HG03039 (cell line): Measurements from ENCODE around the gene LCE2D.
"Not testable (repeated sequence)": the region's sequence is repeated elsewhere in the genome, so short reads cannot be mapped to it uniquely, and the experiment has no call there.

ENCODE experiments used
- ATAC-seq: cut with Tn5 transposase; IDR thresholded peaks from one replicate; pipeline ENCODE4 v1.9.1; 2021; ENCODE audit warnings: mild to moderate bottlenecking, moderate library complexity; ENCODE audit not compliant: unreplicated experiment

LCE2D gene

GRCh38 chr1:152663098-152663497 is at the start of gene LCE2D:
TSS of gene LCE2D (plus strand) at chr1:152663380. CDS start at chr1:152664106, 726 bp downstream.
- no peak for ATAC-seq

DNA sequence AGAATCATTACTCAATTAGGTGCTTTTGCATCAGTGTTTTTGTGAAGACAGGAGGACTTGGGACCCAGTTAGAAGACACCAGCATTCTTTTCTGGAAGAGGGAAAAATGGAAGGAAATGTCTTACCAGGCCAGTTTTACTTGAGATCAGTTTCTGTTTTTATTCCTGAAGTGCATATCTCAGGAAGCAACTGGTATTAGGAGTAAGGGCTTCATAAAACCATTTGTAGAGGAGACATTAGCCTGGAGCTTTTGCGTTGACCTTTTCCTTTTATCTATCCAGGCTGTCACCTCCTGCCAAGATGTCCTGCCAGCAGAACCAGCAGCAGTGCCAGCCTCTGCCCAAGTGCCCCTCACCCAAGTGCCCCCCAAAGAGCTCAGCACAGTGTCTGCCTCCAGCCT is 49.7 kb upstream of the LCE2D start, which contains the start of gene LCE3B:
LCE3B (plus strand) TSS at position 301 of the 400 bp plus-strand sequence; CDS start at position 301, 0 bp downstream.
- ATAC-seq = no peak

- no peak for ATAC-seq
Measured at GRCh38 chr1:152621993-152622392, 41.2 kb upstream of the LCE2D start.

DNA sequence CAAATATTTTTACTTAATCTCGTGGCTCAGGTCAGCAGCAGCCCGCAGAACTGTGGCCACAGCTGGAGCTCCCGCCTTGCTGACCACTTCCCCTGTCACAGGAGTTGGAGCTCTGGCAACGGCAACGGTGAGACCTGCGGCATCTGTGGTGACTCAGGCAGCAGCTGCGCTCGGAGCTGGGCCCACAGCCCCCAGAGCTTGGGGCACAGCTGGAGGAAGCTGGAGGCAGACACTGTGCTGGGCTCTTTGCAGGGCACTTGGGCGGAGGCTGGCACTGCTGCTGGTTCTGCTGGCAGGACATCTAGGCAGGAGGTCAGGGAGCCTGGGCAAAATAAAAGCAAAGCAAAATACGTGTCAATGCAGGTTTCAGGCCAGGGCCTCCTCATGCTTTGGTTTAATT is 40.4 kb upstream of the LCE2D start, which contains the start of gene LCE3A:
LCE3A (minus strand) TSS at position 301 of the 400 bp plus-strand sequence; CDS start at position 301, 0 bp downstream.
- no peak for ATAC-seq

GRCh38 chr1:152623203-152623844 is 39.9 kb upstream of the LCE2D start:
- ATAC-seq = no peak

- ATAC-seq = no peak
Measured at GRCh38 chr1:152626744-152627143, 36.4 kb upstream of the LCE2D start.

GRCh38 chr1:152630596-152630995 is 32.6 kb upstream of the LCE2D start:
- ATAC-seq = no peak

DNA sequence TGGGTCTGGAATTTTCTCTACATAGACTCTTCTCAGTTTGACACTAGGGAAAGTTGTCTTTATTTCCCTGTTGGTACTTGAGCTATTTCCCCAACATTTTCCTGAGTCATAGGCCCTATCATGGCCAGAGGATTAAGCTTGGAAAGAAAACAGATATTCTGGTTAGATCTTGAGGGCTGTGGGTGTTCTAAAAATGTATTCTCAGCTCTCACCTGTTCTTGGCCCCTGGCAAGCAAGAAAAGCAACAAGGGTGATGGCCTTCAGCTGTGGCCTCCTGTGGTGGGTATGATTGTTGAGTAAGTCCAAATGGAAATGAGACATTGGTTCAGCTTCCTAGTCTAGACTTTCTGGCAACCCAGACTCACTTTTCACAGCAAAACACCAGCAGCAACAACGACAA is 22.8 kb upstream of the LCE2D start:
- ATAC-seq = no peak

DNA sequence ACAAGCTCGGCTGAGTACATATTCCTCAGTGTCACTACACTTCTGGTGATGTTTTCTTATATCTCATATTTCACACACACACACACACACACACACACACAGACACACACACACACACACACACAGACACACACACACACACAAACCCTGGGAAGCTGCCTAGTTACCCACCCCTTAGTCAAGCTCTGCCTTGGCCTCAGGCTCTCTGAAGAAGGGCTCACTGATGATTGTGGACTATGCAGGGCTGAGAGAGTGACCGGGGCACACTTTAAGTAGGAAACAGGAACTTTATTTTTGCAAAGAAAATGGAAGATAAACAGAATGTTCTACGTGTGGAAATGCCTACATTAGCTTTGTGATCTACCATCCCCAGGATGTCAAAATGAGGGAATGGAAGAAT is 19.2 kb upstream of the LCE2D start:
- no peak for ATAC-seq

GRCh38 chr1:152645146-152645545 is 18.0 kb upstream of the LCE2D start:
- no peak for ATAC-seq

DNA sequence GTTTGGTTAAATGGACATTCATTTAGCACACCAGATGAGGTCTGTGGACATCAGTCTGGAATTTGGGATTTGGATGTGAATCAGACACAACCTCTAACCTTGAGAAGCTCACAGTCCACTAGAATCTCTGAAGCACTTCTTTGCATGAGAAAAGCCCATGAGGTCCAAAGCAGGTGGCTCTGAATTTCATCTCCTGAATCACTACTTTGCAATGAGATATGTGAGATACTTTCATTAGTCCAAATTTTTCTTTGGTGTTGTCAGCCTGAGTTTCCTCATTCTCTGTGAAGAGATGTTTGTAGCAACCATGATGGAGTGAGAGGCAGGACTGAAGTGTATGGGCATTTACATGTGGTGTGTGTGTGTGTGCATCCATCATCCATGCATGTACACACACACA is 16.5 kb upstream of the LCE2D start:
- no peak for ATAC-seq

DNA sequence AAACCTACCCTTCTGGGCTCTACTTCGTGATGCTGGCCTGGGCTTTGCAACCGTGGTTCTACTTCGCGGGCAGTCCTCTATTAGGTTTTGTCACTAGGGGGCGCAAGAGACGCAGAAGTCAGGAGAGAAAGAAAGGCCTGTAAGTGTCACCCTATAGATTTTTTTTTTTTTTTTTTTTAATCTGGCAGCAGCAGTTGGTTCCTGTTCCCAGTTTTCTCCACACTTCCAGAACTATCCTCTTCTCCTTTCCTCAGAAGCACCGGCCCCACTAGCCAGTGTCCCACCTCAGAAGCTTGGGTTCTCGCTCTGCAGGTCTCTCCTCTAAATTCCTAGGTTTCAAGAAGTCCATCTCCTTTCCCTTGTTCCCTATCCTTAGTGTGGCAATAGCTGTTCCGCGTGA is 9.1 kb upstream of the LCE2D start:
- ATAC-seq = no peak

DNA sequence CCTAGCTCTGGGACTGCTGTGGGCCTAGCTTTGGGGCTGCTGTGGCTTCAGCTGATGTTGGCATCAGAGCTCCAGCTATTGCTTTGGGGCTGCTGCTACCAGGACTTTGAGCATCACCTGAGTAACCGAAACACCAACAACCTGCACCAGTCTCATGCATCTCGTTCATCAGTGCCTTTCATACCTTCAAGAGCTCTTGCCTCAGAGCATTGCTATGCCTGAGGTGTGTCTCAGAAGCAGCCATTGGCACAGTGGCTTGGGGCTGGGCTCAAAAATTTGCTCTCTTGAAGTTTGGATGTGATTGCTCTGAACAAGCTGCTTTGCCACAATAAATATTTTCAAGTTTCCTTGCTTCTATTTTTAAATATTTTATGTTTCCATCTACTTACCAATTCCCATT is 6.7 kb upstream of the LCE2D start:
- no peak for ATAC-seq

- ATAC-seq = no peak
Measured at GRCh38 chr1:152657677-152658076, 5.5 kb upstream of the LCE2D start.

DNA sequence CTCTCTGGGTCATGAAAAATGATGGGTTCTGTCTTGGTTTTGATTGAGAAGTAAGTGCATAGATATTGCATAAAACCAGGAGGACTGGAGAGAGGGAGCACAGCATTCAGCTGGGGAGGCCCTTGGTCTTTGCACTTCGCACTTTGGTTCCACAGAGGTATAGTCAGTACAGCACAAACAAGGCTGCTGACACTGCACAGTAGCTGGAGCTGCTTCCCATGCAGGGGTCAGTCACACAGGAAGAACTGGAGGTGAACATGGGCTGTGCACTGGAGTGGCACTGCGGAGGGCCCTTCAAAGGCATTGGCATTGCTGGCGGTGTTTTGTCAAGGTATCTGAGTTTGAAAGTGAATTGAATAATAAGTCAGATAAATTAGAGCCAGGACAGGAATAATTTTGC is 4.5 kb upstream of the LCE2D start:
- no peak for ATAC-seq

GRCh38 chr1:152666171-152666570 is 3.0 kb downstream of the LCE2D start:
- not testable (repeated sequence) for ATAC-seq

DNA sequence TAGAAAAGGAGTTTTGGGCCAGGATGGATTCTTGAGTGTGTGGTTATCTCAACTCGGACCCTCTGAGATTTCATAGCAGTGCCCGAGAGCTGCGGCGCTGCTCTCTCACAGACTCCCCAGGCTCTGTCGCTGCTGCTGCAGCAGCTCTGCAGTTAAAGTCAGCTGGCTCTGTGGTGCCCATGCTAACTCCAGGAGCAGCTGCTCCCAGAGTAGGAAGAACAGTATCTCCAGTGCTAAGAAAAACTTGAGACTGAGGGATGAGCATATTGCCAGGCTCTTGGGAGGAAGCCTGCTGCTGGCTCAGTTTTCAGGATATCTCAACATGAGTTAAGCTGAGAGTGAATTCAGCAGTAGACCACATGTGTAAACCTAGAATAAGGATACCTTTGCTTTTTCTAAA is 4.5 kb downstream of the LCE2D start:
- no peak for ATAC-seq

DNA sequence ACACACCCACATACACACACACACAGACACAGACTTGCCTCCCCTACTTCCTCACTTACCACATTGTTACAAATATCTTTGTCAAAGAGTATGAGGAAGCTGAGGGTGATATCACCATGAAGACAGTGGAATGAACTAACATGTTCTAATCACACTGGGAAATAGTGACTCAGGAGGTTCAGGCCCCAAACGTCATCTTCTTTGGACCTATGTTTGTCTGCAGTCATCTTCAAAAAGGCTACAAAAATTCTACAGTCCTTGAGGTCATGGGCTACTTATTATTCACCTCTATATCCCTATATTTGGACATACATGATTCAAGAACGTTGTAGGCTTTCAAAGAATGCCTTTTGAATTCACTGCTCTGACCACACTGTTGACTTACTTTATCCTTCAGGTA is 9.8 kb downstream of the LCE2D start:
- ATAC-seq = no peak

- ATAC-seq = not testable (repeated sequence)
Measured at GRCh38 chr1:152674983-152675382, 11.8 kb downstream of the LCE2D start, which contains the start of gene LCE2C. TSS of gene LCE2C (plus strand) at chr1:152675279. CDS start at chr1:152676016, 737 bp downstream.

- ATAC-seq = no peak
Measured at GRCh38 chr1:152679459-152679858, 16.3 kb downstream of the LCE2D start.

DNA sequence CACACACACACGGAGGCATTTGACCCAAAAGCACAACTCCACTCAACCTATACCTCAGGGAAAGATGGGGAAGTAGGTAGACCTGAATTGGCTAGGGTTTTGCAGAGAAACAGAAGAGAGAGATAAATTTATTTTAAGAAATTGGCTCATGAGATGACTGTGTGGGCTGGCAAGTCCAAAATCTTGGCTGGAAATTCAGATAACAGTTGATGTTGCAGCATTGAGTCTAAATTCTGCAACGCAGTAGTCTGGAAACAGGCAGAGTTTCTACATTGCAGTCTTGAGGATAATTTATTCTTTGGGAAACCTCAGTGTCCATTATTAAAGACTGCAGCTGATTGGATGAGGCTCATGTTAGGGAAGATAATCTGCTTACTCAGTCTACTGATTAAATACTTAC is 18.4 kb downstream of the LCE2D start:
- no peak for ATAC-seq

DNA sequence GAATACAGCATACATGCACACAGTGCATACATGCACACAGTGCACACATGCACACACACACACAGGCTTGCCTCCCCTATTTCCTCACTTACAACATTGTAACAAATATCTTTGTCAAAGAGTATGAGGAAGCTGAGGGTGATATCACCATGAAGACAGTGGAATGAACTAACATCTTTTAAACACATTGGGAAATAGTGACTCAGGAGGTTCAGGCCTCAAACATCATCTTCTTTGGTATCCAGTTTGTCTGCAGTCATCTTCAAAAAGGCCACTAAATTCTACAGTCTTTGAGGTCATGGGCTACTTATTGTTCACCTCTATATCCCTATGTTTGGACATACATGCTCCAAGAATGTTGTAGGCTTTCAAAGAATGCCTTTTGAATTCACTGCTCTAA is 20.7 kb downstream of the LCE2D start:
- no peak for ATAC-seq

DNA sequence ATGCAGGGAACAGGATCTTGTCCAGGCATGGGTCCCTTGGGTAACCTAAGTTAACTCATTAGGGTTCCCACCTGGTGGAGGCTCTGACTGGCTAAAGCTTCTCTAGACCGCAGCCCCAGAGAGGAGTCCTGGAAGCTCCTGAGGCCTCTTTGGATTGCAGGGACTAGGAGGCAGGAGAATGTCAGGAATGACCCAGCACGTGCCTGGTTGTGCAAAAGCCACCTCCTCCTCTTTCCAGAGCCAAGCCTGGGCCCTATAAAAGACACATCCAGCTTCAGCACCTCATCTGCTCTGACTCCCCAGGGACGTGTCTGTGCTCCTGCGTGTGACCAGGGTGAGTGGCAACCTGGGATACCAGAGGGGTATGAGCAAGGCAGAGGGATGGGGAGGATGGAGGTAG is 22.6 kb downstream of the LCE2D start, which contains the start of gene LCE2B:
LCE2B (plus strand) TSS at position 301 of the 400 bp plus-strand sequence. CDS start 721 bp downstream, outside the sequence.
- not testable (repeated sequence) for ATAC-seq
